HCT116 (cell line): Measurements from ENCODE around the gene HRNR.

Experiments used
- CBX3 ChIP-seq: IDR thresholded peaks from 2 replicates; pipeline ENCODE4 v1.6.1; 2012; ENCODE audit warnings: low read depth
- EZH2 ChIP-seq: fragments of 200-600 bp; sonication (generic); IDR thresholded peaks from 2 replicates; pipeline ENCODE4 v1.6.1; 2017; ENCODE audit warnings: antibody characterized with exemption, mixed run types
- POLR2A ChIP-seq: IDR thresholded peaks from 2 replicates; pipeline ENCODE4 v1.7.0; 2011; ENCODE audit warnings: borderline replicate concordance; ENCODE audit not compliant: insufficient read depth, insufficient read length; ENCODE audit errors: extremely low read depth
- POLR2AphosphoS5 ChIP-seq: IDR thresholded peaks from 2 replicates; pipeline ENCODE4 v1.6.1; 2011; ENCODE audit warnings: mild to moderate bottlenecking, low read depth, low read length, moderate library complexity
- SIN3A ChIP-seq: IDR thresholded peaks from 2 replicates; pipeline ENCODE4 v1.6.1; 2012; ENCODE audit warnings: low read depth
- SRF ChIP-seq: IDR thresholded peaks from 2 replicates; pipeline ENCODE4 v1.6.1; 2012; ENCODE audit warnings: low read depth
- YY1 ChIP-seq: IDR thresholded peaks from 2 replicates; pipeline ENCODE4 v1.6.1; 2011; ENCODE audit warnings: low read length, low read depth, moderate library complexity, mild to moderate bottlenecking; ENCODE audit not compliant: insufficient replicate concordance; ENCODE audit errors: extremely low read depth
- TF ChIP-seq, protein P1 (sequence below), 3 experiments: fragments of 200-600 bp in 1 of 3; sonication (generic) in 1 of 3; IDR thresholded peaks in 2 of 3; conservative IDR thresholded peaks in 1 of 3; 2 replicates each; pipeline ENCODE4 v1.5.1; 2012 to 2017; ENCODE audit warnings: low read depth in 2 of 3, low read length in 2 of 3, antibody characterized with exemption in 1 of 3, borderline replicate concordance in 1 of 3, control low read depth in 1 of 3, mild to moderate bottlenecking in 1 of 3, mixed read lengths in 1 of 3, mixed run types in 1 of 3, moderate library complexity in 1 of 3; ENCODE audit not compliant: insufficient read depth in 1 of 3
- TF ChIP-seq, protein P2 (sequence below): IDR thresholded peaks from 2 replicates; pipeline ENCODE4 v1.6.1; 2012; ENCODE audit warnings: low read depth

DNA sequence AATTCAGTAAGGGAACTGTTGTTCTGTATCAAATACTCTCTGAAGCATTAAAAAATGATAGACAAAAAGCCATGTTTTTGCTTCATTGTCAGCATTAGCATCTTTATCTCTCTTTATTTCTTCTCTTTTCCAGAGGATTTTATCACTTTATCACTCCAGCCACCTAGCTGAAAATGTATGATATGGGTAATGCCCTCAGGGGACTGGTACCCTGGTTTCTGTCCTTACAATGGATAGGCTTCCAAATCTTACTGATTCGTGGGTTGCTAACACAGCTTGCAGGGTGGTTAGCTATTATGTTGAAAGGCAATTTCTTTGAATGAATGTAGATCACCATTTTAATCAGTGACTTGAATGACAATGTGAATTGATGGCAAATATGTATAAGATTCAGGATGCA, 23.3 kb upstream of the HRNR start:
- TF ChIP-seq, protein P1, sequence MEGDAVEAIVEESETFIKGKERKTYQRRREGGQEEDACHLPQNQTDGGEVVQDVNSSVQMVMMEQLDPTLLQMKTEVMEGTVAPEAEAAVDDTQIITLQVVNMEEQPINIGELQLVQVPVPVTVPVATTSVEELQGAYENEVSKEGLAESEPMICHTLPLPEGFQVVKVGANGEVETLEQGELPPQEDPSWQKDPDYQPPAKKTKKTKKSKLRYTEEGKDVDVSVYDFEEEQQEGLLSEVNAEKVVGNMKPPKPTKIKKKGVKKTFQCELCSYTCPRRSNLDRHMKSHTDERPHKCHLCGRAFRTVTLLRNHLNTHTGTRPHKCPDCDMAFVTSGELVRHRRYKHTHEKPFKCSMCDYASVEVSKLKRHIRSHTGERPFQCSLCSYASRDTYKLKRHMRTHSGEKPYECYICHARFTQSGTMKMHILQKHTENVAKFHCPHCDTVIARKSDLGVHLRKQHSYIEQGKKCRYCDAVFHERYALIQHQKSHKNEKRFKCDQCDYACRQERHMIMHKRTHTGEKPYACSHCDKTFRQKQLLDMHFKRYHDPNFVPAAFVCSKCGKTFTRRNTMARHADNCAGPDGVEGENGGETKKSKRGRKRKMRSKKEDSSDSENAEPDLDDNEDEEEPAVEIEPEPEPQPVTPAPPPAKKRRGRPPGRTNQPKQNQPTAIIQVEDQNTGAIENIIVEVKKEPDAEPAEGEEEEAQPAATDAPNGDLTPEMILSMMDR (IDR thresholded peaks at IDR 0.05 in 2 of 3, conservative IDR thresholded peaks at IDR 0.05 in 1 of 3; ENCODE audit: borderline replicate concordance in 1 of 3, insufficient read depth in 1 of 3, low read depth in 2 of 3, low read length in 2 of 3) = no peak
- TF ChIP-seq, protein P2, sequence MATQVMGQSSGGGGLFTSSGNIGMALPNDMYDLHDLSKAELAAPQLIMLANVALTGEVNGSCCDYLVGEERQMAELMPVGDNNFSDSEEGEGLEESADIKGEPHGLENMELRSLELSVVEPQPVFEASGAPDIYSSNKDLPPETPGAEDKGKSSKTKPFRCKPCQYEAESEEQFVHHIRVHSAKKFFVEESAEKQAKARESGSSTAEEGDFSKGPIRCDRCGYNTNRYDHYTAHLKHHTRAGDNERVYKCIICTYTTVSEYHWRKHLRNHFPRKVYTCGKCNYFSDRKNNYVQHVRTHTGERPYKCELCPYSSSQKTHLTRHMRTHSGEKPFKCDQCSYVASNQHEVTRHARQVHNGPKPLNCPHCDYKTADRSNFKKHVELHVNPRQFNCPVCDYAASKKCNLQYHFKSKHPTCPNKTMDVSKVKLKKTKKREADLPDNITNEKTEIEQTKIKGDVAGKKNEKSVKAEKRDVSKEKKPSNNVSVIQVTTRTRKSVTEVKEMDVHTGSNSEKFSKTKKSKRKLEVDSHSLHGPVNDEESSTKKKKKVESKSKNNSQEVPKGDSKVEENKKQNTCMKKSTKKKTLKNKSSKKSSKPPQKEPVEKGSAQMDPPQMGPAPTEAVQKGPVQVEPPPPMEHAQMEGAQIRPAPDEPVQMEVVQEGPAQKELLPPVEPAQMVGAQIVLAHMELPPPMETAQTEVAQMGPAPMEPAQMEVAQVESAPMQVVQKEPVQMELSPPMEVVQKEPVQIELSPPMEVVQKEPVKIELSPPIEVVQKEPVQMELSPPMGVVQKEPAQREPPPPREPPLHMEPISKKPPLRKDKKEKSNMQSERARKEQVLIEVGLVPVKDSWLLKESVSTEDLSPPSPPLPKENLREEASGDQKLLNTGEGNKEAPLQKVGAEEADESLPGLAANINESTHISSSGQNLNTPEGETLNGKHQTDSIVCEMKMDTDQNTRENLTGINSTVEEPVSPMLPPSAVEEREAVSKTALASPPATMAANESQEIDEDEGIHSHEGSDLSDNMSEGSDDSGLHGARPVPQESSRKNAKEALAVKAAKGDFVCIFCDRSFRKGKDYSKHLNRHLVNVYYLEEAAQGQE = no peak
- TF ChIP-seq POLR2A (no peak), POLR2AphosphoS5 (no peak), CBX3 (no peak), YY1 (no peak), EZH2 (no peak), SRF (no peak), SIN3A (no peak)
